ENCODE data around the gene ZIK1. TPM values are rescaled to one million over a fixed set of nuclear protein-coding genes. Genes with fewer than 3 reads are reported as not detected.

Gene ZIK1
- total and polyA plus RNA-seq, 2 of the 8 experiments (the other 6 are each of a cell fraction or from before 2014, with no cell fraction given) = 19.4 to 36.5 TPM

- H3K56ac ChIP-seq (replicated peaks; ENCODE audit: insufficient read length, low read depth, low read length) = no peak overlapping the region
- H3K23ac ChIP-seq (ENCODE audit: insufficient read length) = no peak overlapping the region
- peak overlapping the region; percentile 74 to 90 (median 82); a peak in 6 of 8 replicates for H3K4me3 ChIP-seq (ENCODE audit: extremely low read depth in 1 of 4, insufficient read depth in 2 of 4, low read depth in 3 of 4, low read length in 4 of 4)
- FAIRE-seq (no peak), DNase-seq (ENCODE audit: low read depth in 1 of 2, low spot score in 2 of 2) (no peak)
- 68% methylated on average over 8 of the region's 8 CpGs; no CpG with 5 or more reads in 1 of the 2 experiments for WGBS, 2 experiments (ENCODE audit: extremely low coverage in 1 of 2, insufficient coverage in 1 of 2, insufficient read length in 1 of 2, insufficient replicate concordance in 2 of 2, low coverage in 1 of 2, low lambda C conversion rate in 2 of 2, missing lambda C conversion rate in 1 of 2)
- H2AFZ ChIP-seq (ENCODE audit: low read length) = peak overlapping the region; percentile 93
- 0 out of 2 replicates have a peak, but pooled peaks have one; percentile 32 for TF ChIP-seq TBP (IDR thresholded peaks at IDR 0.05; ENCODE audit: low read depth, low read length)
- TF ChIP-seq SP2 (IDR thresholded peaks at IDR 0.05; ENCODE audit: low read length) = no peak
- TF ChIP-seq RNF2 (IDR thresholded peaks at IDR 0.05; ENCODE audit: borderline replicate concordance, low read depth, low read length, missing control alignments, poor library complexity, severe bottlenecking) = no peak
- H4K5ac ChIP-seq (ENCODE audit: insufficient read length, low read depth, low read length) = no peak overlapping the region
- H2BK12ac ChIP-seq (ENCODE audit: low read depth, low read length) = no peak overlapping the region
- H3K36me3 ChIP-seq (ENCODE audit: control insufficient read depth in 2 of 4, insufficient read depth in 4 of 4, low read length in 3 of 4) = peaks cover 0 to under 1% (median under 1%) of the 10 kb centered on the region in 4 experiments; a peak in 1 of 8 replicates
- H3K23me2 ChIP-seq (ENCODE audit: low read depth, low read length) = peaks cover 7% of the 10 kb centered on the region
- no peaks in the 10 kb centered on the region for H3K27me3 ChIP-seq (replicated peaks in 1 of 4; ENCODE audit: control insufficient read depth in 3 of 4, extremely low read depth in 1 of 4, insufficient read depth in 3 of 4, low read length in 3 of 4)
- H3K18ac ChIP-seq (ENCODE audit: extremely low read depth, low read length) = no peak overlapping the region
- peak overlapping the region; percentile 87 to 92 for H3K4me2 ChIP-seq (ENCODE audit: insufficient read depth in 1 of 2, low read depth in 2 of 2, low read length in 2 of 2)
- no peak overlapping the region for H3K9ac ChIP-seq (replicated peaks in 1 of 4; ENCODE audit: extremely low read depth in 1 of 4, low read depth in 3 of 4, low read length in 3 of 4)
- no peak overlapping the region for H2BK20ac ChIP-seq (ENCODE audit: low read length)
- H2AK5ac ChIP-seq (ENCODE audit: low read depth, low read length) = no peak overlapping the region
- H3K27ac ChIP-seq (ENCODE audit: low read depth, low read length) = no peak overlapping the region
- 0 out of 4 replicates have a peak, but pooled peaks cover 0 to 7% of the 10 kb centered on the region in 2 experiments for H3K79me2 ChIP-seq (ENCODE audit: control insufficient read depth in 1 of 2, insufficient read depth in 2 of 2, low read length in 2 of 2)
- H4K8ac ChIP-seq (ENCODE audit: extremely low read depth, insufficient read depth, low read length) = no peak overlapping the region
- no peak overlapping the region for H2BK5ac ChIP-seq (ENCODE audit: low read depth, low read length)
- no peak overlapping the region for H2BK15ac ChIP-seq (ENCODE audit: low read length)
- H3K9me3 ChIP-seq (ENCODE audit: insufficient read depth in 2 of 2, low read depth in 1 of 2, low read length in 1 of 2) = no peaks in the 10 kb centered on the region
- ChIA-PET CTCF (ENCODE audit: partially characterized antibody) (interaction anchor here (0.7 to 1.4 kb wide), 2 partner anchors 11 to 230 kb away, joined by 3 to 4 read pairs; no protein-coding TSS in a partner anchor), POLR2A (ENCODE audit: partially characterized antibody) (interaction anchor here (1.2 to 3.0 kb wide), 5 partner anchors 14 to 163 kb away, joined by 3 to 11 read pairs (median 9); partner anchors contain the start of genes ZIK1 and ZNF551)
- peaks cover 0 to 3% (median 2%) of the 10 kb centered on the region in 4 experiments; a peak in 3 of 7 replicates for H3K4me1 ChIP-seq (replicated peaks in 1 of 4; ENCODE audit: control insufficient read depth in 3 of 4, insufficient read depth in 4 of 4, low read length in 3 of 4)
- no peak overlapping the region for H2BK120ac ChIP-seq (replicated peaks; ENCODE audit: low read depth, low read length)
- no peaks in the 10 kb centered on the region for H4K20me1 ChIP-seq (replicated peaks in 1 of 2; ENCODE audit: control insufficient read depth in 1 of 2, insufficient read depth in 2 of 2, low read length in 2 of 2)
- H3K4ac ChIP-seq (replicated peaks; ENCODE audit: insufficient read length, low read depth, low read length) = no peak overlapping the region
- H3K14ac ChIP-seq (ENCODE audit: insufficient read length) = no peak overlapping the region
- H3K79me1 ChIP-seq (ENCODE audit: low read depth, low read length) = peaks cover 2% of the 10 kb centered on the region; the same call in 1 of the 2 replicates
- H4K91ac ChIP-seq (replicated peaks; ENCODE audit: insufficient read length, low read length) = no peak overlapping the region
These were observed 15.4 kb downstream of the ZIK1 start for GRCh38 chr19:57599377-57599760.

Measured in H1 (cell line).